ENCODE results near the gene FEM1A.

GRCh38 chr19:4831304-4831978 lies 39.9 kb downstream of the FEM1A start, which contains the start of gene TICAM1:
- TF ChIP-seq EP300 (IDR thresholded peaks at IDR 0.05; ENCODE audit: low read depth in 2 of 2, low read length in 2 of 2) (no peak), EP300 (CRISPR knock-in tag; IDR thresholded peaks at IDR 0.05; ENCODE audit: borderline replicate concordance) (no peak), ZBTB4 (CRISPR knock-in tag; IDR thresholded peaks at IDR 0.05; ENCODE audit: borderline replicate concordance) (no peak), MAZ (IDR thresholded peaks at IDR 0.05; ENCODE audit: borderline replicate concordance, low read depth, low read length) (no peak), MAZ (CRISPR knock-in tag; IDR thresholded peaks at IDR 0.05; ENCODE audit: low read depth) (no peak), YEATS4 (CRISPR knock-in tag; IDR thresholded peaks at IDR 0.05; ENCODE audit: borderline replicate concordance) (peak; percentile 43; the same call in 1 of the 2 replicates)
